Body of pancreas (tissue), 4 donors: ENCODE measurements around the gene SPSB1.

Source experiments
- CTCF ChIP-seq, 7 experiments: fragments of 450-650 bp in 4 of 7; fragments of 200-600 bp in 3 of 7; sonication (generic) in 3 of 7; IDR thresholded peaks; one replicate each; pipeline ENCODE4 v1.5.1; 2016 to 2019; ENCODE audit warnings: antibody characterized with exemption in 7 of 7
- POLR2A ChIP-seq, 3 donors: fragments of 450-650 bp; IDR thresholded peaks; one replicate each; pipeline ENCODE4 v1.6.1; 2016; ENCODE audit warnings: antibody characterized with exemption in 3 of 3, mild to moderate bottlenecking in 2 of 3

DNA sequence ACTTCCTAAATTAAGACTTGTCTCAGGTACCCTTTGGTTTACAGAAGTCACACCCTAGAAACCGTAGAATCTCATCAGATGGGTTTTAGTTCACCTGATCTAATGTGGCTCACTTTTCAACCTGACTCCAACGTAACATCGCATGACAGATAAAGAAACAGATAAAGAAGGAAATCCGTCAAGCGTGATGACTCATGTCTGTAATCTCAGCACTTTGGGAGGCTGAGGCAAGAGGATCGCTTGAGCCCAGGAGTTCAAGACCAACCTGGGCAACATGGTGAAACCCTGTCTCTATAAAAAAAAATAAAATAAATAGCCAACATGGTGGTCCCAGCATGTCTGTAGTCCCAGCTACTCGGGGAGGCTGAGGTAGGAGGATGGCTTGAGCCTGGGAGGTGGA is 97.3 kb downstream of the SPSB1 start:
- TF ChIP-seq POLR2A (IDR thresholded peaks at IDR 0.05) = no peak
- TF ChIP-seq CTCF (IDR thresholded peaks at IDR 0.05) = no peak
